Activated CD8-positive, alpha-beta memory T cell treated with anti-CD3 and anti-CD28 coated beads, Interleukin-2, amount 50 U/mL, for 48 hours (primary cell): Measurements from ENCODE around the gene ZNF25.
"Not testable (repeated sequence)": the region's sequence is repeated elsewhere in the genome, so short reads cannot be mapped to it uniquely, and the experiment has no call there.

Experiments
- DNase-seq: peaks from one replicate; pipeline ENCODE4 v3.0.0-alpha.2; 2020

ZNF25 gene

GRCh38 chr10:37937864-37938263, 38.6 kb downstream of the ZNF25 start:
- no peak for DNase-seq

GRCh38 chr10:37934791-37935190, 41.7 kb downstream of the ZNF25 start:
- no peak for DNase-seq

- DNase-seq: no peak
Observed at GRCh38 chr10:37930423-37930822, 46.0 kb downstream of the ZNF25 start.

DNA sequence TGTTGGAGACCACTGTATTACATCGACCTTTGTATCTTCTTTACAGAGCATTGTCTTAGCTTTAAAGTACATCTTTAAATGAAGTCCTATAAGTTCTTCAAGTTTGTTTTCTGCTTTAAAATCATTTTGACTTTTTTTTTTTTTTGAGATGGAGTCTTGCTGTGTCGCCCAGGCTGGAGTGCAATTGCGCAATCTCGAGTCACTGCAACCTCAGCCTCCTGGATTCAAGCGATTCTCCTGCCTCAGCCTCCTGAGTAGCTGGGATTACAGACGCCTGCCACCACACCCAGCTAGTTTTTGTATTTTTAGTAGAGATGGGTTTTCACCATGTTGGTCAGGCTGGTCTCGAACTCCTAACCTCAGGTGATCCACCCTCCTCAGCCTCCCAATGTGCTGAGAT, 68.3 kb downstream of the ZNF25 start:
- DNase-seq: not testable (repeated sequence)

DNA sequence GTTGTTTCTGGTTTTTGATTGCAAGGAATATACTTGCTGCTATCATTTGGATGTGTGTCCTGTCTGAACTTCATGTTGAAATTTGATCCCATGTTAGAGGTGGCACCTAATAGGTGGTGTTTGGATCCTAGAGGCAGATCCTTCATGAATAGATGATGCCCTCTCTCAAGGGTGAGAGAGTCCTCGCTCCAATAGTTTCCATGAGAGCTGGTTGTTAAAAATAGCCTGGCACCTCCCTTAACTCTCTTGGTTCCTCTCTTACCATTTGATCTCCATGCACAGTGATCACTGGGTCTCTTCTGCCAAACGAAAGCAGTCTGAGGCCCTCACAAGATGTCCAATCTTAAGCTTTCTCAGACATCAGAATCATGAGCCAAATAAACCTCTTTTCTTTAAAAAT, 70.1 kb downstream of the ZNF25 start:
- no peak for DNase-seq
